ENCODE results near the gene EED. TPM values are rescaled to one million over a fixed set of nuclear protein-coding genes. Genes with fewer than 3 reads are reported as not detected.

EED gene
- total and polyA plus RNA-seq, 9 of the 15 experiments (the other 6 are each of a cell fraction or from before 2014, with no cell fraction given) = 33.0 to 110 (median 55.1) TPM

- TF ChIP-seq ZNF639 (CRISPR knock-in tag; conservative IDR thresholded peaks at IDR 0.05 in 1 of 2, IDR thresholded peaks at IDR 0.05 in 1 of 2) = no peak; a peak in 1 of 4 replicates
- TF ChIP-seq KLF1 (tag; IDR thresholded peaks at IDR 0.05) = no peak
- no peak for TF ChIP-seq ARHGAP35 (IDR thresholded peaks at IDR 0.05; ENCODE audit: partially characterized antibody)
- no peak for TF ChIP-seq ZNF77 (CRISPR knock-in tag; IDR thresholded peaks at IDR 0.05)
- no peak for TF ChIP-seq NFE2L1 (tag; IDR thresholded peaks at IDR 0.05; ENCODE audit: borderline replicate concordance, low read depth)
- no peak for TF ChIP-seq ZZZ3 (IDR thresholded peaks at IDR 0.05)
- no peak for TF ChIP-seq ZKSCAN1 (IDR thresholded peaks at IDR 0.05; ENCODE audit: low read depth, low read length)
- TF ChIP-seq BRD4 (IDR thresholded peaks at IDR 0.05) = no peak
- 0 out of 2 replicates have a peak, but pooled peaks have one; percentile 20 for TF ChIP-seq GATA2 (CRISPR knock-in tag; IDR thresholded peaks at IDR 0.05)
- no peak for TF ChIP-seq MCM2 (IDR thresholded peaks at IDR 0.05; ENCODE audit: low read depth)
- TF ChIP-seq RCOR1 (IDR thresholded peaks at IDR 0.05; ENCODE audit: borderline replicate concordance in 1 of 2, low read depth in 2 of 2, low read length in 2 of 2) = 0 out of 4 replicates have a peak, but pooled peaks of 1 of the 2 experiments have one; percentile 26
- peak; percentile 53; the same call in 1 of the 2 replicates for TF ChIP-seq ZNF316 (IDR thresholded peaks at IDR 0.05)
- TF ChIP-seq SMARCC2 (IDR thresholded peaks at IDR 0.05; ENCODE audit: low read depth) = no peak
- TF ChIP-seq FOXJ2 (tag; IDR thresholded peaks at IDR 0.05) = 0 out of 2 replicates have a peak, but pooled peaks have one; percentile 6
- peak; percentile 67 for TF ChIP-seq CBFA2T3 (IDR thresholded peaks at IDR 0.05)
- TF ChIP-seq XRCC3 (IDR thresholded peaks at IDR 0.05) = no peak
- TF ChIP-seq BCOR (IDR thresholded peaks at IDR 0.05) = no peak
- peak; percentile 54 for TF ChIP-seq C11orf30 (IDR thresholded peaks at IDR 0.05; ENCODE audit: low read depth)
- no peak for TF ChIP-seq ZNF785 (CRISPR knock-in tag; IDR thresholded peaks at IDR 0.05)
- TF ChIP-seq ZNF407 (IDR thresholded peaks at IDR 0.05; ENCODE audit: low read depth) = no peak
Observed at GRCh38 chr11:86243396-86243795, 1.2 kb upstream of the EED start (continued).
